Gastroesophageal sphincter (tissue), 4 donors: ENCODE results near the gene SPEM3. TPM values are rescaled to one million over a fixed set of nuclear protein-coding genes. Genes with fewer than 3 reads are reported as not detected.

Experiments
- ATAC-seq: fragments of 150-250 bp; one replicate; pipeline ENCODE4 v1.9.1; 2016; ENCODE audit warnings: mild to moderate bottlenecking, moderate library complexity
- H3K27ac ChIP-seq, 4 donors: fragments of 200-600 bp; sonication (generic) in 3 of 4; 1 replicate in 3 of 4; 2 replicates in 1 of 4; pipeline ENCODE4 v1.5.1; 2016 to 2019
- H3K27me3 ChIP-seq: fragments of 200-600 bp; sonication (generic); one replicate; pipeline ENCODE4 v1.5.1; 2019
- H3K36me3 ChIP-seq, 2 donors: fragments of 200-600 bp; sonication (generic); one replicate each; pipeline ENCODE4 v1.5.1; 2019; ENCODE audit warnings: control low read depth in 1 of 2
- H3K4me1 ChIP-seq, 3 donors: fragments of 200-600 bp; sonication (generic); 1 replicate in 2 of 3; 2 replicates in 1 of 3; pipeline ENCODE4 v1.5.1; 2016 to 2019; ENCODE audit warnings: control low read depth in 2 of 3
- H3K4me3 ChIP-seq, 2 donors: fragments of 200-600 bp; sonication (generic); one replicate each; pipeline ENCODE4 v1.5.1; 2019; ENCODE audit warnings: mild to moderate bottlenecking in 1 of 2, moderate library complexity in 1 of 2
- H3K9me3 ChIP-seq, 3 donors: fragments of 200-600 bp; sonication (generic); one replicate each; pipeline ENCODE4 v1.5.1; 2017 to 2019; ENCODE audit warnings: control low read depth in 2 of 3
- CTCF ChIP-seq, 4 experiments: fragments of 200-600 bp in 2 of 4; fragments of 450-650 bp in 2 of 4; sonication (generic) in 1 of 4; IDR thresholded peaks; one replicate each; pipeline ENCODE4 v1.5.1; 2017 to 2019; ENCODE audit warnings: antibody characterized with exemption in 4 of 4, mild to moderate bottlenecking in 2 of 4, moderate library complexity in 2 of 4
- EP300 ChIP-seq: sonication (generic); formaldehyde crosslinking; IDR thresholded peaks from one replicate; pipeline ENCODE4 v1.6.1; 2017; ENCODE audit warnings: antibody characterized with exemption, mild to moderate bottlenecking
- POLR2A ChIP-seq, 2 donors: fragments of 450-650 bp; IDR thresholded peaks; one replicate each; pipeline ENCODE4 v1.6.1; 2017; ENCODE audit warnings: antibody characterized with exemption in 2 of 2, mild to moderate bottlenecking in 2 of 2, moderate library complexity in 1 of 2
- POLR2AphosphoS5 ChIP-seq: sonication (generic); formaldehyde crosslinking; IDR thresholded peaks from one replicate; pipeline ENCODE4 v1.6.1; 2017; ENCODE audit warnings: antibody characterized with exemption
- WGBS, 2 donors: methylation state at CpG; one replicate each; pipeline ENCODE4 v1.1.5; 2018; ENCODE audit warnings: low coverage in 1 of 2; 5-methylcytosine and 5-hydroxymethylcytosine counted together
- total RNA-seq, 4 donors: library from RNA; depleted of rRNA; stranded (reverse); fragments of >200 nt; gene quantifications; one replicate each; pipeline ENCODE4 v1.1.0, GENCODE V29; 2016

Gene SPEM3
- total RNA-seq, 4 donors from 2014 or later = 0.08 TPM; not detected in 3

- H3K27ac ChIP-seq = no peak overlapping the region
- H3K36me3 ChIP-seq = peaks cover 0 to 66% of the 10 kb centered on the region in 2 donors
- H3K9me3 ChIP-seq = no peaks in the 10 kb centered on the region
Observed at GRCh38 chr17:7413346-7413985, 15.2 kb upstream of the SPEM3 start.

GRCh38 chr17:7414837-7415236 lies 13.8 kb upstream of the SPEM3 start:
- no peak overlapping the region for H3K27ac ChIP-seq
- no CpG with 5 or more reads among the region's 14 CpGs for WGBS, 2 donors
- no peaks in the 10 kb centered on the region for H3K4me1 ChIP-seq
- H3K4me3 ChIP-seq = no peak overlapping the region
- peaks cover 0 to 53% of the 10 kb centered on the region in 2 donors for H3K36me3 ChIP-seq
- TF ChIP-seq CTCF (IDR thresholded peaks at IDR 0.05) = no peak
- H3K9me3 ChIP-seq = no peaks in the 10 kb centered on the region
- no peak for ATAC-seq
- H3K27me3 ChIP-seq = peaks cover 4% of the 10 kb centered on the region

More at GRCh38 chr17:7413346-7413985, 15.2 kb upstream of the SPEM3 start:
- Histone ChIP-seq H3K4me3 (no peak overlapping the region), H3K4me1 (no peaks in the 10 kb centered on the region), H3K27me3 (no peaks in the 10 kb centered on the region)
- TF ChIP-seq POLR2AphosphoS5 (no peak), CTCF (IDR thresholded peaks at IDR 0.05) (no peak), POLR2A (IDR thresholded peaks at IDR 0.05) (no peak), EP300 (no peak)
- no peak for ATAC-seq
- 60% methylated on average over 1 of the region's 6 CpGs; no CpG with 5 or more reads in 1 of the 2 donors for WGBS, 2 donors

- no peaks in the 10 kb centered on the region for H3K4me1 ChIP-seq
- no peak for TF ChIP-seq POLR2A (IDR thresholded peaks at IDR 0.05)
- TF ChIP-seq POLR2AphosphoS5 = no peak
- no peak for TF ChIP-seq CTCF (IDR thresholded peaks at IDR 0.05)
- peaks cover 14% of the 10 kb centered on the region for H3K27me3 ChIP-seq
- H3K9me3 ChIP-seq = no peaks in the 10 kb centered on the region
- no peak overlapping the region for H3K27ac ChIP-seq
- H3K36me3 ChIP-seq = peaks cover 0 to 43% of the 10 kb centered on the region in 2 donors
- no peak overlapping the region for H3K4me3 ChIP-seq
- 73 to 92% methylated on average over 3 to 12 of the region's 23 CpGs for WGBS, 2 donors
- no peak for ATAC-seq
Observed at GRCh38 chr17:7415784-7416183, 12.9 kb upstream of the SPEM3 start.

GRCh38 chr17:7416323-7416722 lies 12.3 kb upstream of the SPEM3 start:
- whole genome bisulfite sequencing, 2 donors = 53 to 66% methylated on average over 4 to 6 of the region's 6 CpGs
- Histone ChIP-seq H3K9me3 (no peaks in the 10 kb centered on the region), H3K4me3 (no peak overlapping the region), H3K36me3 (peaks cover 0 to 41% of the 10 kb centered on the region in 2 donors), H3K4me1 (no peaks in the 10 kb centered on the region), H3K27me3 (peaks cover 16% of the 10 kb centered on the region), H3K27ac (no peak overlapping the region)
- TF ChIP-seq CTCF (IDR thresholded peaks at IDR 0.05) = no peak
- no peak for TF ChIP-seq POLR2AphosphoS5
- no peak for TF ChIP-seq EP300
- no peak for TF ChIP-seq POLR2A (IDR thresholded peaks at IDR 0.05)
- no peak for ATAC-seq

GRCh38 chr17:7417056-7417655 lies 11.5 kb upstream of the SPEM3 start:
- TF ChIP-seq POLR2AphosphoS5 (no peak), EP300 (no peak), POLR2A (IDR thresholded peaks at IDR 0.05) (no peak), CTCF (IDR thresholded peaks at IDR 0.05) (no peak)

More at GRCh38 chr17:7417056-7417655, 11.5 kb upstream of the SPEM3 start:
- no peak for ATAC-seq
- no peak overlapping the region for H3K4me3 ChIP-seq
- peaks cover 0 to 41% of the 10 kb centered on the region in 2 donors for H3K36me3 ChIP-seq
- no peak overlapping the region for H3K27ac ChIP-seq
- no peaks in the 10 kb centered on the region for H3K4me1 ChIP-seq
- no peaks in the 10 kb centered on the region for H3K9me3 ChIP-seq
- H3K27me3 ChIP-seq = peaks cover 16% of the 10 kb centered on the region
- 87% methylated on average over 7 of the region's 54 CpGs; no CpG with 5 or more reads in 1 of the 2 donors for WGBS, 2 donors
